HepG2 (cell line): ENCODE results near the gene VCAM1. TPM values are rescaled to one million over a fixed set of nuclear protein-coding genes. Genes with fewer than 3 reads are reported as not detected.
A peak's percentile ranks its signal among the peaks of the same experiment; 100 is the strongest.

Experiments
- ADNP ChIP-seq: sonication (generic); formaldehyde crosslinking; IDR thresholded peaks from 2 replicates; pipeline ENCODE4 v1.4.0; 2020; ENCODE audit warnings: missing genetic modification reagents
- GATAD1 ChIP-seq: IDR thresholded peaks from 2 replicates; pipeline ENCODE4 v1.6.1; 2016; ENCODE audit warnings: missing genetic modification reagents, missing compliant biosample characterization
- HMG20A ChIP-seq: IDR thresholded peaks from 2 replicates; pipeline ENCODE4 v1.6.1; 2016; ENCODE audit warnings: borderline replicate concordance
- KDM3A ChIP-seq: IDR thresholded peaks from 2 replicates; pipeline ENCODE4 v1.6.1; 2018; ENCODE audit warnings: low read depth, missing compliant biosample characterization
- SOX6 ChIP-seq, 2 experiments: fragments of 450-650 bp in 1 of 2; sonication (generic) in 1 of 2; formaldehyde crosslinking in 1 of 2; IDR thresholded peaks; 2 replicates each; pipeline versions ENCODE4 v1.4.0 to v1.6.1; 2017 to 2020; ENCODE audit warnings: antibody characterized with exemption in 1 of 2, mild to moderate bottlenecking in 1 of 2, missing genetic modification reagents in 1 of 2
- XBP1 ChIP-seq: sonication (generic); formaldehyde crosslinking; IDR thresholded peaks from 2 replicates; pipeline ENCODE4 v1.5.0; 2020; ENCODE audit warnings: missing genetic modification reagents
- ZNF318 ChIP-seq: sonication (generic); formaldehyde crosslinking; IDR thresholded peaks from 2 replicates; pipeline ENCODE4 v1.4.0; 2020; ENCODE audit warnings: mild to moderate bottlenecking, missing genetic modification reagents
- ZSCAN20 ChIP-seq: sonication (generic); formaldehyde crosslinking; IDR thresholded peaks from 2 replicates; pipeline ENCODE4 v1.4.0; 2020; ENCODE audit warnings: missing genetic modification reagents, mild to moderate bottlenecking, borderline replicate concordance
- polyA plus RNA-seq, 8 experiments: library from polyadenylated mRNA; depleted of rRNA in 3 of 8; stranded (reverse) in 7 of 8; unstranded in 1 of 8; fragments of >200 nt; fragmentation: Illumina TruSeq in 4 of 8; extraction: Trizol in 4 of 8; gene quantifications; 2 replicates each; pipeline versions ENCODE4 v1.2.1 to v1.2.3, GENCODE V29; 2011 to 2016; ENCODE audit warnings: low read depth in 4 of 8, missing spikeins in 1 of 8, mixed read lengths in 1 of 8; ENCODE audit not compliant: insufficient read depth in 1 of 8
- total RNA-seq, 5 experiments: library from RNA; depleted of rRNA; stranded (reverse); fragments of >200 nt; fragmentation: Illumina TruSeq; extraction: Trizol; gene quantifications; 2 replicates each; pipeline ENCODE4 v1.2.3, GENCODE V29; 2016; ENCODE audit warnings: low read depth in 1 of 5
- TF ChIP-seq, protein P1 (sequence below): sonication (generic); formaldehyde crosslinking; IDR thresholded peaks from 2 replicates; pipeline ENCODE4 v1.4.0; 2020; ENCODE audit warnings: missing genetic modification reagents, borderline replicate concordance
- TF ChIP-seq, protein P2 (sequence below): IDR thresholded peaks from 2 replicates; pipeline ENCODE4 v1.6.1; 2016; ENCODE audit warnings: low read depth, missing genetic modification reagents, missing compliant biosample characterization

The VCAM1 gene
- total and polyA plus RNA-seq, 2 of the 13 experiments (the other 11 are each of a cell fraction or from before 2014, with no cell fraction given), result not detected

DNA sequence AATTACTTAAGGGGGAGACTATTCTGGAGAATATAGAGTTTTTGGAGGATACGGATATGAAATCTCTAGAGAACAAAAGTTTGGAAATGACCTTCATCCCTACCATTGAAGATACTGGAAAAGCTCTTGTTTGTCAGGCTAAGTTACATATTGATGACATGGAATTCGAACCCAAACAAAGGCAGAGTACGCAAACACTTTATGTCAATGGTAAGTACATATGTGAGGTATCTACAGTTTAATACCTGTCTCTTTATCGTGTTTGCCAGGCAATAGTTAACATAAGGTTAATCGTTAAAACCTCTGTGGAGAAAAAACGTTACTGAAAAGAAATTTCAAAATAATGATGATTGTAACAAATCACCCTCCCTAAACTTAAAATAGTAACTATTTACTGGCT, 11.8 kb downstream of the VCAM1 start (continued):
- TF ChIP-seq ZNF318 (CRISPR knock-in tag) (no peak), HMG20A (CRISPR knock-in tag) (no peak), KDM3A (CRISPR knock-in tag) (no peak), ZSCAN20 (CRISPR knock-in tag) (no peak), XBP1 (no peak), ADNP (CRISPR knock-in tag) (no peak), GATAD1 (CRISPR knock-in tag) (no peak), SOX6 (IDR thresholded peaks at IDR 0.05) (no peak), SOX6 (CRISPR knock-in tag; IDR thresholded peaks at IDR 0.05) (peak; percentile 88)
- TF ChIP-seq, protein P1, sequence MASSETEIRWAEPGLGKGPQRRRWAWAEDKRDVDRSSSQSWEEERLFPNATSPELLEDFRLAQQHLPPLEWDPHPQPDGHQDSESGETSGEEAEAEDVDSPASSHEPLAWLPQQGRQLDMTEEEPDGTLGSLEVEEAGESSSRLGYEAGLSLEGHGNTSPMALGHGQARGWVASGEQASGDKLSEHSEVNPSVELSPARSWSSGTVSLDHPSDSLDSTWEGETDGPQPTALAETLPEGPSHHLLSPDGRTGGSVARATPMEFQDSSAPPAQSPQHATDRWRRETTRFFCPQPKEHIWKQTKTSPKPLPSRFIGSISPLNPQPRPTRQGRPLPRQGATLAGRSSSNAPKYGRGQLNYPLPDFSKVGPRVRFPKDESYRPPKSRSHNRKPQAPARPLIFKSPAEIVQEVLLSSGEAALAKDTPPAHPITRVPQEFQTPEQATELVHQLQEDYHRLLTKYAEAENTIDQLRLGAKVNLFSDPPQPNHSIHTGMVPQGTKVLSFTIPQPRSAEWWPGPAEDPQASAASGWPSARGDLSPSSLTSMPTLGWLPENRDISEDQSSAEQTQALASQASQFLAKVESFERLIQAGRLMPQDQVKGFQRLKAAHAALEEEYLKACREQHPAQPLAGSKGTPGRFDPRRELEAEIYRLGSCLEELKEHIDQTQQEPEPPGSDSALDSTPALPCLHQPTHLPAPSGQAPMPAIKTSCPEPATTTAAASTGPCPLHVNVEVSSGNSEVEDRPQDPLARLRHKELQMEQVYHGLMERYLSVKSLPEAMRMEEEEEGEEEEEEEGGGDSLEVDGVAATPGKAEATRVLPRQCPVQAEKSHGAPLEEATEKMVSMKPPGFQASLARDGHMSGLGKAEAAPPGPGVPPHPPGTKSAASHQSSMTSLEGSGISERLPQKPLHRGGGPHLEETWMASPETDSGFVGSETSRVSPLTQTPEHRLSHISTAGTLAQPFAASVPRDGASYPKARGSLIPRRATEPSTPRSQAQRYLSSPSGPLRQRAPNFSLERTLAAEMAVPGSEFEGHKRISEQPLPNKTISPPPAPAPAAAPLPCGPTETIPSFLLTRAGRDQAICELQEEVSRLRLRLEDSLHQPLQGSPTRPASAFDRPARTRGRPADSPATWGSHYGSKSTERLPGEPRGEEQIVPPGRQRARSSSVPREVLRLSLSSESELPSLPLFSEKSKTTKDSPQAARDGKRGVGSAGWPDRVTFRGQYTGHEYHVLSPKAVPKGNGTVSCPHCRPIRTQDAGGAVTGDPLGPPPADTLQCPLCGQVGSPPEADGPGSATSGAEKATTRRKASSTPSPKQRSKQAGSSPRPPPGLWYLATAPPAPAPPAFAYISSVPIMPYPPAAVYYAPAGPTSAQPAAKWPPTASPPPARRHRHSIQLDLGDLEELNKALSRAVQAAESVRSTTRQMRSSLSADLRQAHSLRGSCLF, result no peak
- TF ChIP-seq, protein P2, sequence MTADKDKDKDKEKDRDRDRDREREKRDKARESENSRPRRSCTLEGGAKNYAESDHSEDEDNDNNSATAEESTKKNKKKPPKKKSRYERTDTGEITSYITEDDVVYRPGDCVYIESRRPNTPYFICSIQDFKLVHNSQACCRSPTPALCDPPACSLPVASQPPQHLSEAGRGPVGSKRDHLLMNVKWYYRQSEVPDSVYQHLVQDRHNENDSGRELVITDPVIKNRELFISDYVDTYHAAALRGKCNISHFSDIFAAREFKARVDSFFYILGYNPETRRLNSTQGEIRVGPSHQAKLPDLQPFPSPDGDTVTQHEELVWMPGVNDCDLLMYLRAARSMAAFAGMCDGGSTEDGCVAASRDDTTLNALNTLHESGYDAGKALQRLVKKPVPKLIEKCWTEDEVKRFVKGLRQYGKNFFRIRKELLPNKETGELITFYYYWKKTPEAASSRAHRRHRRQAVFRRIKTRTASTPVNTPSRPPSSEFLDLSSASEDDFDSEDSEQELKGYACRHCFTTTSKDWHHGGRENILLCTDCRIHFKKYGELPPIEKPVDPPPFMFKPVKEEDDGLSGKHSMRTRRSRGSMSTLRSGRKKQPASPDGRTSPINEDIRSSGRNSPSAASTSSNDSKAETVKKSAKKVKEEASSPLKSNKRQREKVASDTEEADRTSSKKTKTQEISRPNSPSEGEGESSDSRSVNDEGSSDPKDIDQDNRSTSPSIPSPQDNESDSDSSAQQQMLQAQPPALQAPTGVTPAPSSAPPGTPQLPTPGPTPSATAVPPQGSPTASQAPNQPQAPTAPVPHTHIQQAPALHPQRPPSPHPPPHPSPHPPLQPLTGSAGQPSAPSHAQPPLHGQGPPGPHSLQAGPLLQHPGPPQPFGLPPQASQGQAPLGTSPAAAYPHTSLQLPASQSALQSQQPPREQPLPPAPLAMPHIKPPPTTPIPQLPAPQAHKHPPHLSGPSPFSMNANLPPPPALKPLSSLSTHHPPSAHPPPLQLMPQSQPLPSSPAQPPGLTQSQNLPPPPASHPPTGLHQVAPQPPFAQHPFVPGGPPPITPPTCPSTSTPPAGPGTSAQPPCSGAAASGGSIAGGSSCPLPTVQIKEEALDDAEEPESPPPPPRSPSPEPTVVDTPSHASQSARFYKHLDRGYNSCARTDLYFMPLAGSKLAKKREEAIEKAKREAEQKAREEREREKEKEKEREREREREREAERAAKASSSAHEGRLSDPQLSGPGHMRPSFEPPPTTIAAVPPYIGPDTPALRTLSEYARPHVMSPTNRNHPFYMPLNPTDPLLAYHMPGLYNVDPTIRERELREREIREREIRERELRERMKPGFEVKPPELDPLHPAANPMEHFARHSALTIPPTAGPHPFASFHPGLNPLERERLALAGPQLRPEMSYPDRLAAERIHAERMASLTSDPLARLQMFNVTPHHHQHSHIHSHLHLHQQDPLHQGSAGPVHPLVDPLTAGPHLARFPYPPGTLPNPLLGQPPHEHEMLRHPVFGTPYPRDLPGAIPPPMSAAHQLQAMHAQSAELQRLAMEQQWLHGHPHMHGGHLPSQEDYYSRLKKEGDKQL (CRISPR knock-in tag), result 0 out of 2 replicates have a peak, but pooled peaks have one; percentile 71
